ENCODE measurements around the gene BLTP2. TPM values are rescaled to one million over a fixed set of nuclear protein-coding genes. Genes with fewer than 3 reads are reported as not detected.

Gene BLTP2
- total RNA-seq, 1 experiment from 2014 or later: 137 TPM

DNA sequence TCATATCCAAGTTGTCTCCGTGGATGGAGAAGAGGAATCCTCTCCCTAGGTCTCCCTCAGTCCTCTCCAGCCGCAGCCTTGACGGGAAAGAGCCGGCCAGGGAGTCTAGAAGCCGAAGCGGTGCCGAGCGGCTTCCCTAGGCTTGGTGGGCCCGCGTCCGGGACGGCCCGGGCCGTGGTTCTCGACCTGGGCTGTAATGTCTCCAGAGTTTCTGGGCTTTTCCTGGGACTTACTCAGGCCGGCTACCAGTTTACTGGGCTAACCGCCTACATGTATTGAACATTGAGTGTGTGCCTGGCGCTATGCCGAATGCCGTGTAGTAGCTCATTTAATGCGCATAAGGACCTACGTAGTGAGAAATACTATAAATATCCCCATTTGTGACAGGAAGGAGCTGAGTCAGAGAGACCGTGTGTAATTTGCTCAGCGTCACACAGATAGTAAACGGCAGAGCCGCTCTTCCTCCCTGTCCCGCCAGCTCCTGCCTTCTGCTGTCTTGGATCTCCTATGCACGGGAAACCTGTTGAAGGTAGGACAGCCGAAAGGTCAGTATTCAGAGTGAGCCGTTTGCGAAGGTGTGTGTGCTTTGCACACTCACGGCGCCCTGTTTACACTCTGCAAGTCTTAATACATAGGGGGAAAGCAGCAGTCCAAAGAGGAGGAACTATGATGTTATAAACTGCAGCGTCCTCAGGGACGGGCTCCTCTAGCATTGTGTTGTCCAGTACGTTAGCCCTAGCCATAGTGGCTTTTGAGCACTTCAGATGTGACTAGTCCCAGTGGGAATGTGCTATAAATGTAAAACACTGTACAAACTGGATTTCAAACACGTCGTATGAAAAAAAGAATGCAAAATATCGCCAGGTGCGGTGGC, 45.4 kb downstream of the BLTP2 start:
- Histone ChIP-seq H3K23ac (ENCODE audit: insufficient read length, low read depth, low read length) (no peak overlapping the region), H2BK120ac (ENCODE audit: low read depth, low read length, poor library complexity, severe bottlenecking) (no peak overlapping the region), H3K79me2 (ENCODE audit: insufficient read depth, low read length) (no peaks in the 10 kb centered on the region; the same call in 1 of the 2 replicates), H2AK5ac (ENCODE audit: insufficient read length, low read length) (no peak overlapping the region), H3K23me2 (ENCODE audit: insufficient read length, low read depth, low read length, poor library complexity, severe bottlenecking) (peaks cover 12% of the 10 kb centered on the region), H3K27me3 (ENCODE audit: insufficient read depth, low read length) (no peaks in the 10 kb centered on the region), H3K9ac (ENCODE audit: extremely low read depth, insufficient read length, low read length) (peak overlapping the region; percentile 68), H4K91ac (ENCODE audit: insufficient read length, low read depth, low read length) (no peak overlapping the region), H3K4me1 (ENCODE audit: insufficient read depth, low read length) (no peaks in the 10 kb centered on the region), H3K9me3 (ENCODE audit: control insufficient read depth, low read depth, low read length) (no peaks in the 10 kb centered on the region), H2BK20ac (ENCODE audit: low read depth, low read length, poor library complexity, severe bottlenecking) (no peak overlapping the region), H3T11ph (ENCODE audit: low read length) (no peak overlapping the region), H2BK5ac (ENCODE audit: insufficient read length, low read length) (no peak overlapping the region), H4K20me1 (ENCODE audit: control insufficient read depth, insufficient read depth, insufficient read length) (no peaks in the 10 kb centered on the region), H3K18ac (ENCODE audit: insufficient read length, low read depth, low read length) (no peak overlapping the region), H3K4ac (ENCODE audit: low read depth, low read length) (no peak overlapping the region), H3K56ac (ENCODE audit: insufficient read length, low read depth, low read length) (no peak overlapping the region), H4K5ac (ENCODE audit: insufficient read length, low read depth, low read length) (no peak overlapping the region), H3K27ac (ENCODE audit: insufficient read length, low read depth, low read length) (no peak overlapping the region), H2BK12ac (ENCODE audit: insufficient read length, low read depth, low read length) (no peak overlapping the region), H3K4me2 (ENCODE audit: insufficient read depth, insufficient read length, low read length) (peak overlapping the region; percentile 74), H3K14ac (ENCODE audit: insufficient read depth, low read length) (peak overlapping the region; percentile 52), H3K79me1 (ENCODE audit: insufficient read depth, low read depth, low read length, poor library complexity, severe bottlenecking) (no peaks in the 10 kb centered on the region), H2AFZ (ENCODE audit: low read length) (peak overlapping the region; percentile 42), H4K8ac (replicated peaks; ENCODE audit: insufficient read length, low read depth, low read length) (no peak overlapping the region), H2BK15ac (ENCODE audit: low read depth, low read length) (no peak overlapping the region)
- no CpG with 5 or more reads among the region's 40 CpGs for WGBS (ENCODE audit: extremely low coverage, insufficient read length, low lambda C conversion rate)
- Mint-ChIP-seq H3K4me3 (peak overlapping the region; percentile 94 to 97), H3K9me3 (no peaks in the 10 kb centered on the region; a peak in 1 of 5 replicates), H3K4me1 (peaks cover 16 to 21% of the 10 kb centered on the region in 2 experiments), H3K27ac (peak overlapping the region in 2 of 3 experiments; percentile 62 to 86; a peak in 5 of 7 replicates), H3K27me3 (ENCODE audit: low read depth) (no peaks in the 10 kb centered on the region), H3K36me3 (ENCODE audit: insufficient read depth in 1 of 3, low read depth in 3 of 3) (peaks cover 6 to 24% (median 23%) of the 10 kb centered on the region in 3 experiments; a peak in 6 of 7 replicates)
- TF ChIP-seq, protein P1, sequence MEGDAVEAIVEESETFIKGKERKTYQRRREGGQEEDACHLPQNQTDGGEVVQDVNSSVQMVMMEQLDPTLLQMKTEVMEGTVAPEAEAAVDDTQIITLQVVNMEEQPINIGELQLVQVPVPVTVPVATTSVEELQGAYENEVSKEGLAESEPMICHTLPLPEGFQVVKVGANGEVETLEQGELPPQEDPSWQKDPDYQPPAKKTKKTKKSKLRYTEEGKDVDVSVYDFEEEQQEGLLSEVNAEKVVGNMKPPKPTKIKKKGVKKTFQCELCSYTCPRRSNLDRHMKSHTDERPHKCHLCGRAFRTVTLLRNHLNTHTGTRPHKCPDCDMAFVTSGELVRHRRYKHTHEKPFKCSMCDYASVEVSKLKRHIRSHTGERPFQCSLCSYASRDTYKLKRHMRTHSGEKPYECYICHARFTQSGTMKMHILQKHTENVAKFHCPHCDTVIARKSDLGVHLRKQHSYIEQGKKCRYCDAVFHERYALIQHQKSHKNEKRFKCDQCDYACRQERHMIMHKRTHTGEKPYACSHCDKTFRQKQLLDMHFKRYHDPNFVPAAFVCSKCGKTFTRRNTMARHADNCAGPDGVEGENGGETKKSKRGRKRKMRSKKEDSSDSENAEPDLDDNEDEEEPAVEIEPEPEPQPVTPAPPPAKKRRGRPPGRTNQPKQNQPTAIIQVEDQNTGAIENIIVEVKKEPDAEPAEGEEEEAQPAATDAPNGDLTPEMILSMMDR (conservative IDR thresholded peaks at IDR 0.05): no peak
- DNase-seq: peak; percentile 63
